Activated CD4-positive, CD25-positive, alpha-beta regulatory T cell (primary cell): ENCODE measurements around the gene GREB1.

Source experiments
- DNase-seq, 4 experiments: peaks; one replicate each; lab custom pipeline; 2025; lab: John Stamatoyannopoulos, UW

Gene GREB1

GRCh38 chr2:11602563-11603204, 68.8 kb downstream of the GREB1 start:
- DNase-seq, result no peak

- DNase-seq, result no peak
Measured at GRCh38 chr2:11610624-11611242, 76.9 kb downstream of the GREB1 start.

GRCh38 chr2:11611251-11611650, 77.4 kb downstream of the GREB1 start:
- no peak for DNase-seq

- no peak for DNase-seq
Measured at GRCh38 chr2:11612553-11613215, 78.8 kb downstream of the GREB1 start.

- no peak for DNase-seq
Measured at GRCh38 chr2:11613297-11613696, 79.5 kb downstream of the GREB1 start.

- DNase-seq, result no peak
Measured at GRCh38 chr2:11615209-11615608, 81.4 kb downstream of the GREB1 start.

GRCh38 chr2:11616097-11616687, 82.3 kb downstream of the GREB1 start:
- DNase-seq, result no peak

GRCh38 chr2:11616851-11617415, 83.1 kb downstream of the GREB1 start:
- DNase-seq, result no peak

GRCh38 chr2:11617527-11617926, 83.7 kb downstream of the GREB1 start:
- no peak for DNase-seq

GRCh38 chr2:11617984-11618707, 84.3 kb downstream of the GREB1 start:
- DNase-seq, result no peak

GRCh38 chr2:11618708-11619062, 84.8 kb downstream of the GREB1 start:
- no peak for DNase-seq

- DNase-seq, result no peak
Measured at GRCh38 chr2:11621410-11621809, 87.6 kb downstream of the GREB1 start.

- no peak for DNase-seq
Measured at GRCh38 chr2:11622611-11623010, 88.8 kb downstream of the GREB1 start.

- no peak for DNase-seq
Measured at GRCh38 chr2:11624893-11625292, 91.0 kb downstream of the GREB1 start.

GRCh38 chr2:11625671-11626070, 91.8 kb downstream of the GREB1 start:
- no peak for DNase-seq

- no peak for DNase-seq
Measured at GRCh38 chr2:11628675-11629074, 94.8 kb downstream of the GREB1 start.

- no peak for DNase-seq
Measured at GRCh38 chr2:11629215-11629614, 95.4 kb downstream of the GREB1 start.

- no peak for DNase-seq
Measured at GRCh38 chr2:11629851-11630250, 96.0 kb downstream of the GREB1 start.

- no peak for DNase-seq
Measured at GRCh38 chr2:11630855-11631254, 97.0 kb downstream of the GREB1 start.

- DNase-seq, result no peak
Measured at GRCh38 chr2:11631462-11631861, 97.6 kb downstream of the GREB1 start.

- no peak for DNase-seq
Measured at GRCh38 chr2:11633923-11634478, 100.2 kb downstream of the GREB1 start.

- DNase-seq, result no peak
Measured at GRCh38 chr2:11634584-11634983, 100.7 kb downstream of the GREB1 start.
